Posterior vena cava (tissue), 2 donors: Measurements from ENCODE around the gene FANCG. TPM values are rescaled to one million over a fixed set of nuclear protein-coding genes. Genes with fewer than 3 reads are reported as not detected.

Experiments
- DNase-seq: peaks from one replicate; pipeline ENCODE4 v3.0.0-alpha.2; 2020; ENCODE audit warnings: low spot score
- intact Hi-C, 2 donors: fragments of 100-400 bp; cut with DNase I; formaldehyde crosslinking; loops; one replicate each; pipeline versions ENCODE4 v1.14.1 to v1.14.2; 2022 to 2023
- total RNA-seq, 2 donors: library from RNA; stranded (reverse); fragmentation: NEBNext Ultra II Directional; extraction: Animal tissue kit (Norgen Biotek cat#: 25700); gene quantifications; one replicate each; pipeline ENCODE4 v1.2.1, GENCODE V29; 2021
- donor health status: DM: yes; HTN: yes; CAD: no.
- donor health status: DM: yes; HTN: yes; CAD: no.

FANCG gene
- total RNA-seq, 2 donors from 2014 or later, result 8.0 to 8.9 TPM

GRCh38 chr9:35042081-35042604 lies 37.6 kb downstream of the FANCG start:
- DNase-seq, result no peak
- intact Hi-C loops, result no loop called here

- DNase-seq, result peak; percentile 83
- intact Hi-C loops, result no loop called here
These were observed 43.7 kb downstream of the FANCG start for GRCh38 chr9:35035851-35036701.

- no peak for DNase-seq
- intact Hi-C loops, result no loop called here
These were observed 46.6 kb downstream of the FANCG start for GRCh38 chr9:35033101-35033500.

GRCh38 chr9:35029852-35030251 lies 49.9 kb downstream of the FANCG start:
- intact Hi-C loops, result no loop called here
- no peak for DNase-seq

- no peak for DNase-seq
- intact Hi-C loops, result no loop called here
These were observed 50.5 kb downstream of the FANCG start for GRCh38 chr9:35029241-35029640.

GRCh38 chr9:35028341-35028740 lies 51.4 kb downstream of the FANCG start:
- intact Hi-C loops, result no loop called here
- DNase-seq, result no peak

- no peak for DNase-seq
- intact Hi-C loops, result no loop called here
These were observed 51.9 kb downstream of the FANCG start for GRCh38 chr9:35027860-35028259.

GRCh38 chr9:35027374-35027773 lies 52.4 kb downstream of the FANCG start:
- intact Hi-C loops, result no loop called here
- no peak for DNase-seq

GRCh38 chr9:35026671-35027070 lies 53.1 kb downstream of the FANCG start:
- intact Hi-C loops, result no loop called here
- DNase-seq, result no peak

Other genes starting within 250 kb of the FANCG start
- 1 to 10 TPM in 1 of 2 donors, under 1 TPM in 1; 0.93 to 1.0 TPM for gene PHF24, start 121.7 kb downstream of the FANCG start, total RNA-seq
- 10 to 100 TPM; 68.7 to 82.2 TPM for gene DNAJB5, start 90.2 kb downstream of the FANCG start, total RNA-seq
- gene VCP, start 7.3 kb downstream of the FANCG start, total RNA-seq, result 100 to 1,000 TPM; 138 to 179 TPM
- 10 to 100 TPM; 11.8 to 15.3 TPM for gene PIGO, start 16.6 kb upstream of the FANCG start, total RNA-seq
- 10 to 100 TPM; 67.9 to 71.6 TPM for gene STOML2, start 23.2 kb upstream of the FANCG start, total RNA-seq
- gene ATOSB, start 35.9 kb upstream of the FANCG start, total RNA-seq, result 10 to 100 TPM; 21.6 to 26.5 TPM
- gene UNC13B, start 82.1 kb upstream of the FANCG start, total RNA-seq, result 10 to 100 TPM; 27.3 to 29.1 TPM